MM.1S (cell line): Measurements from ENCODE around the gene GRIN3B.

ENCODE experiments used
- DNase-seq: peaks from one replicate; pipeline ENCODE4 v3.0.0-alpha.2; 2015
- H2AFZ ChIP-seq: fragments of 300-600 bp; sonication (generic); 2 replicates; pipeline ENCODE4 v1.6.0; 2016; ENCODE audit warnings: antibody characterized with exemption, low read length
- H3F3A ChIP-seq: fragments of 300-600 bp; sonication (generic); 2 replicates; pipeline ENCODE4 v1.6.1; 2016; ENCODE audit warnings: mild to moderate bottlenecking, antibody characterized with exemption, low read length, moderate library complexity, mixed read lengths; ENCODE audit not compliant: insufficient read depth
- H3K27ac ChIP-seq: fragments of 300-600 bp; sonication (generic); 2 replicates; pipeline ENCODE4 v1.5.1; 2016; ENCODE audit warnings: mild to moderate bottlenecking, low read length
- H3K27me3 ChIP-seq: fragments of 300-600 bp; sonication (generic); replicated peaks from 2 replicates; pipeline ENCODE4 v1.6.0; 2016; ENCODE audit warnings: low read length; ENCODE audit not compliant: insufficient read depth
- H3K36me3 ChIP-seq: fragments of 300-600 bp; sonication (generic); replicated peaks from 2 replicates; pipeline ENCODE4 v1.6.1; 2016; ENCODE audit warnings: mild to moderate bottlenecking, low read length, mixed read lengths; ENCODE audit not compliant: insufficient read depth
- H3K4me1 ChIP-seq: fragments of 300-600 bp; sonication (generic); 2 replicates; pipeline ENCODE4 v1.6.1; 2016; ENCODE audit warnings: low read length, mixed read lengths
- H3K4me2 ChIP-seq: fragments of 300-600 bp; sonication (generic); 2 replicates; pipeline ENCODE4 v1.6.0; 2016; ENCODE audit warnings: low read depth, low read length
- H3K4me3 ChIP-seq: fragments of 300-600 bp; sonication (generic); 2 replicates; pipeline ENCODE4 v1.5.1; 2016; ENCODE audit warnings: low read length, mixed read lengths
- H3K79me2 ChIP-seq: fragments of 300-600 bp; sonication (generic); 2 replicates; pipeline ENCODE4 v1.6.1; 2016; ENCODE audit warnings: mixed run types, low read length, mixed read lengths
- H3K9ac ChIP-seq: fragments of 300-600 bp; sonication (generic); 2 replicates; pipeline ENCODE4 v1.6.1; 2016; ENCODE audit warnings: low read length, mixed read lengths
- H3K9me2 ChIP-seq: fragments of 300-600 bp; sonication (generic); replicated peaks from 2 replicates; pipeline ENCODE4 v1.6.1; 2016; ENCODE audit warnings: mild to moderate bottlenecking, low read length, mixed read lengths; ENCODE audit not compliant: insufficient read depth
- H3K9me3 ChIP-seq: fragments of 300-600 bp; sonication (generic); replicated peaks from 2 replicates; pipeline ENCODE4 v1.6.1; 2016; ENCODE audit warnings: mild to moderate bottlenecking, low read length, mixed read lengths; ENCODE audit not compliant: insufficient read depth
- H4K20me1 ChIP-seq: fragments of 300-600 bp; sonication (generic); 2 replicates; pipeline ENCODE4 v1.6.1; 2016; ENCODE audit warnings: mild to moderate bottlenecking, low read length, moderate library complexity, mixed read lengths; ENCODE audit not compliant: insufficient read depth
- EZH2 ChIP-seq: fragments of 300-600 bp; sonication (generic); optimal IDR thresholded peaks from 2 replicates; pipeline ENCODE3; 2017; ENCODE audit warnings: low read depth, mild to moderate bottlenecking, antibody characterized with exemption, low read length, mixed read lengths
- EZH2phosphoT487 ChIP-seq: fragments of 300-600 bp; sonication (generic); IDR thresholded peaks from 2 replicates; pipeline ENCODE4 v1.6.1; 2018; ENCODE audit warnings: antibody characterized with exemption, low read length
- TF ChIP-seq, protein P1 (sequence below): fragments of 300-600 bp; sonication (generic); IDR thresholded peaks from 2 replicates; pipeline ENCODE4 v1.5.1; 2016; ENCODE audit warnings: antibody characterized with exemption, low read length, mixed read lengths

GRIN3B gene

GRCh38 chr19:988081-988480, 12.1 kb upstream of the GRIN3B start:
- H3K27me3 ChIP-seq, result no peaks in the 10 kb centered on the region
- no peaks in the 10 kb centered on the region for H3K9me3 ChIP-seq
- no peak overlapping the region for H2AFZ ChIP-seq
- H3F3A ChIP-seq, result peaks cover 9% of the 10 kb centered on the region
- H3K36me3 ChIP-seq, result 0 out of 2 replicates have a peak, but pooled peaks cover 5% of the 10 kb centered on the region
- no peaks in the 10 kb centered on the region for H3K9me2 ChIP-seq
- no peak overlapping the region for H3K9ac ChIP-seq
- H3K79me2 ChIP-seq, result peaks cover 18% of the 10 kb centered on the region
- H3K4me2 ChIP-seq, result no peak overlapping the region
- peaks cover 5% of the 10 kb centered on the region; the same call in 1 of the 2 replicates for H3K4me1 ChIP-seq
- H3K27ac ChIP-seq, result no peak overlapping the region
- DNase-seq, result no peak
- TF ChIP-seq EZH2 (no peak), EZH2phosphoT487 (no peak)
- TF ChIP-seq, protein P1, sequence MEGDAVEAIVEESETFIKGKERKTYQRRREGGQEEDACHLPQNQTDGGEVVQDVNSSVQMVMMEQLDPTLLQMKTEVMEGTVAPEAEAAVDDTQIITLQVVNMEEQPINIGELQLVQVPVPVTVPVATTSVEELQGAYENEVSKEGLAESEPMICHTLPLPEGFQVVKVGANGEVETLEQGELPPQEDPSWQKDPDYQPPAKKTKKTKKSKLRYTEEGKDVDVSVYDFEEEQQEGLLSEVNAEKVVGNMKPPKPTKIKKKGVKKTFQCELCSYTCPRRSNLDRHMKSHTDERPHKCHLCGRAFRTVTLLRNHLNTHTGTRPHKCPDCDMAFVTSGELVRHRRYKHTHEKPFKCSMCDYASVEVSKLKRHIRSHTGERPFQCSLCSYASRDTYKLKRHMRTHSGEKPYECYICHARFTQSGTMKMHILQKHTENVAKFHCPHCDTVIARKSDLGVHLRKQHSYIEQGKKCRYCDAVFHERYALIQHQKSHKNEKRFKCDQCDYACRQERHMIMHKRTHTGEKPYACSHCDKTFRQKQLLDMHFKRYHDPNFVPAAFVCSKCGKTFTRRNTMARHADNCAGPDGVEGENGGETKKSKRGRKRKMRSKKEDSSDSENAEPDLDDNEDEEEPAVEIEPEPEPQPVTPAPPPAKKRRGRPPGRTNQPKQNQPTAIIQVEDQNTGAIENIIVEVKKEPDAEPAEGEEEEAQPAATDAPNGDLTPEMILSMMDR, result no peak
- no peak overlapping the region for H3K4me3 ChIP-seq
- H4K20me1 ChIP-seq, result no peaks in the 10 kb centered on the region

DNA sequence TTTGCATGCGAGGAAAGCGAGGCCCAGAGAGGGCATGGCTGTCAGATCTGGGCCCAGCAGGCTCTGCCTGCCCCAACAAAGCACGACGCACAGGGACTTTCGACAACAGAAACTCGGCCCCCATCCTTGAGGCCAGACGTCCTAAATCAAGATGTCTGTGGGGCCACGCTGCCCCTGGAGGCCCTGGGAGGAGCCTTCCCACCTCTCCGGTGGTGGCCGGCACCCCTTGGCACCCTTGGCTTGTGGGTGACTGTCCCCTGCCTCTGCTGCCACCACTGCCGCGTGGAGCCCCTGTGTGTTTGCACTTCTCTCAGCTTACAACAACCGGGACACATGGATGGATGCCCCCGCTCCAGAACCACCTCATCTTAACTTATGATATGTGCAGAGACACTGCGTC, 11.7 kb upstream of the GRIN3B start:
- no peak overlapping the region for H2AFZ ChIP-seq
- DNase-seq, result no peak
- H4K20me1 ChIP-seq, result no peaks in the 10 kb centered on the region
- peaks cover 4% of the 10 kb centered on the region; the same call in 1 of the 2 replicates for H3K4me1 ChIP-seq
- no peak overlapping the region for H3K4me3 ChIP-seq
- 0 out of 2 replicates have a peak, but pooled peaks cover 5% of the 10 kb centered on the region for H3K36me3 ChIP-seq
- TF ChIP-seq EZH2 (no peak), EZH2phosphoT487 (no peak)
- TF ChIP-seq, protein P1, result no peak
- no peaks in the 10 kb centered on the region for H3K9me3 ChIP-seq
- no peak overlapping the region for H3K9ac ChIP-seq
- peaks cover 18% of the 10 kb centered on the region for H3K79me2 ChIP-seq
- no peak overlapping the region for H3K4me2 ChIP-seq
- H3K27me3 ChIP-seq, result no peaks in the 10 kb centered on the region
- no peaks in the 10 kb centered on the region for H3K9me2 ChIP-seq
- peaks cover 4% of the 10 kb centered on the region; the same call in 1 of the 2 replicates for H3F3A ChIP-seq
- H3K27ac ChIP-seq, result no peak overlapping the region

DNA sequence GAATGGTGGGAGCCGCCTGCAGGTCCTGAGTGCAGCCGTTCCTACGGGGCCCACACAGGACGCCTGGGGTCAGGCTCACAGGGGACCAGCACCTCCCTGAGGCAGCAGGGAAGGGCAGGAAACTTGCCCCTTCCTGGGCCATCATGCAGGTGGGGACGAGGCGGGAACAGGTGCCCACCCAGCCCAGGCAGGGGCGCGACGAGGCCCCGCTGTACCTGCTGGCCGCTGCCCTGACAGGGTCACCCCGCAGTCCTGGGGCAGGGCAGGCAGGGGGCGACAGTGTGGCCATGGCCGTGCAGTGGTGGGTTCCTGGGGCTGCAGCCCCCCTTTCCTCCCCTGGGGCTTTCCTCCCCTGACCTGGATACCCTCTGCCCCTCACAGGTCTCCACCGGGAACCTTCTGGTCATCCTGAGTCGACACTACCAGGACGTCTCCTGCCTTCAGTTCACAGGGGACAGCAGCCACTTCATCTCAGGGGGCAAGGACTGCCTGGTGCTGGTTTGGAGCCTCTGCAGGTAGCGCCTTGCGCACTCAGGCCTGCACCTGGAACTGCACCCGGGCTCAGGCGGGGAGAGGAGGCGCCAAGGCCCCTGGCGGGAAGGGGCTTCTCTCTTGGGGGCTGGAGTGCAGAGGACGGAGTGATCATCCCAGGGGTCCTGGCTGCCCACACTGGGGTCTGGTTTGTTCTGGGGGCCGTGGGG, 10.7 kb upstream of the GRIN3B start:
- DNase-seq, result no peak
- TF ChIP-seq, protein P1, result peak; percentile 21; the same call in 1 of the 2 replicates
- no peak for TF ChIP-seq EZH2phosphoT487
- H3K9me3 ChIP-seq, result no peaks in the 10 kb centered on the region
- no peaks in the 10 kb centered on the region for H4K20me1 ChIP-seq
- H3K79me2 ChIP-seq, result peaks cover 14% of the 10 kb centered on the region
- no peaks in the 10 kb centered on the region for H3K27me3 ChIP-seq
- H3K27ac ChIP-seq, result no peak overlapping the region
- H3K9me2 ChIP-seq, result no peaks in the 10 kb centered on the region
- H3K9ac ChIP-seq, result no peak overlapping the region
- H3K36me3 ChIP-seq, result 0 out of 2 replicates have a peak, but pooled peaks cover 5% of the 10 kb centered on the region
- H3F3A ChIP-seq, result no peaks in the 10 kb centered on the region
- H2AFZ ChIP-seq, result no peak overlapping the region
- no peak overlapping the region for H3K4me2 ChIP-seq
- H3K4me1 ChIP-seq, result no peaks in the 10 kb centered on the region
- H3K4me3 ChIP-seq, result no peak overlapping the region
